Fibroblast of villous mesenchyme (primary cell): Measurements from ENCODE around the gene ZEB2. TPM values are rescaled to one million over a fixed set of nuclear protein-coding genes. Genes with fewer than 3 reads are reported as not detected.

Experiments
- DNase-seq: peaks from one replicate; pipeline ENCODE4 v3.0.0-alpha.2; 2010; ENCODE audit warnings: low read depth
- H3K4me3 ChIP-seq: 2 replicates; pipeline ENCODE4 v1.5.1; 2011; ENCODE audit warnings: low read depth, mild to moderate bottlenecking, low read length
- total RNA-seq: library from RNA; depleted of rRNA; stranded (reverse); fragments of >200 nt; gene quantifications from 2 replicates; pipeline ENCODE4 v1.2.3, GENCODE V29; 2012
- TF ChIP-seq, protein P1 (sequence below): IDR thresholded peaks from 2 replicates; pipeline ENCODE4 v1.5.1; 2012; ENCODE audit warnings: low read depth, mild to moderate bottlenecking, low read length; ENCODE audit not compliant: insufficient read depth

Gene ZEB2
- total RNA-seq, 1 donor, result 50.1 TPM

DNA sequence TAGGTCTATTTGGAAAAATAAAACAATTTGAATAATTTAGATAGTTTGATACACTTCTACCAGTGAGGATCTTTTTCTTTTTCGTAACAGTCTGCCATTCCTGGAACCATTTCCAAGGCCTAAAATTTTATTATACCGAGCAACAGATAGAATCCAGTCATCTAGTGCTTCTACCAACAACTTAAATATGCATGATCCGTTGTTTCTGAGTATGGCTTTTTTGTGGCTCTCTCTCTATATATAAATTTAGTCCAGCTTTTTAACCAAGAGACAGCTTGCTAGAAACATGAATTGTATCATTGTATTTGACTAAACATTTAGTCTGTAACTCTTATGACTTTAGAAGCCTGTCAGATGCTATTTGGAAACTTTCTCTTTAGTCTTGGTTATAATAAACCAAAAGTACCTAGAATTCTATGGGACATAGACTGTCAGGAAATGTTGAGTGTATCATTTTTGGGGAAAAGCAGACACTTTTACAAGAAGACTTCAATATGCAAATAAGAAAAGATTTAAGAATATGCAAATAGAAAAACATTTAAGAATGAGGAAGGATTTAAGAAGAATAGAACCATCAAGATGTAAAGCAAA lies 161.4 kb downstream of the ZEB2 start:
- TF ChIP-seq, protein P1, sequence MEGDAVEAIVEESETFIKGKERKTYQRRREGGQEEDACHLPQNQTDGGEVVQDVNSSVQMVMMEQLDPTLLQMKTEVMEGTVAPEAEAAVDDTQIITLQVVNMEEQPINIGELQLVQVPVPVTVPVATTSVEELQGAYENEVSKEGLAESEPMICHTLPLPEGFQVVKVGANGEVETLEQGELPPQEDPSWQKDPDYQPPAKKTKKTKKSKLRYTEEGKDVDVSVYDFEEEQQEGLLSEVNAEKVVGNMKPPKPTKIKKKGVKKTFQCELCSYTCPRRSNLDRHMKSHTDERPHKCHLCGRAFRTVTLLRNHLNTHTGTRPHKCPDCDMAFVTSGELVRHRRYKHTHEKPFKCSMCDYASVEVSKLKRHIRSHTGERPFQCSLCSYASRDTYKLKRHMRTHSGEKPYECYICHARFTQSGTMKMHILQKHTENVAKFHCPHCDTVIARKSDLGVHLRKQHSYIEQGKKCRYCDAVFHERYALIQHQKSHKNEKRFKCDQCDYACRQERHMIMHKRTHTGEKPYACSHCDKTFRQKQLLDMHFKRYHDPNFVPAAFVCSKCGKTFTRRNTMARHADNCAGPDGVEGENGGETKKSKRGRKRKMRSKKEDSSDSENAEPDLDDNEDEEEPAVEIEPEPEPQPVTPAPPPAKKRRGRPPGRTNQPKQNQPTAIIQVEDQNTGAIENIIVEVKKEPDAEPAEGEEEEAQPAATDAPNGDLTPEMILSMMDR, result no peak
- H3K4me3 ChIP-seq, result no peak overlapping the region
- no peak for DNase-seq

DNA sequence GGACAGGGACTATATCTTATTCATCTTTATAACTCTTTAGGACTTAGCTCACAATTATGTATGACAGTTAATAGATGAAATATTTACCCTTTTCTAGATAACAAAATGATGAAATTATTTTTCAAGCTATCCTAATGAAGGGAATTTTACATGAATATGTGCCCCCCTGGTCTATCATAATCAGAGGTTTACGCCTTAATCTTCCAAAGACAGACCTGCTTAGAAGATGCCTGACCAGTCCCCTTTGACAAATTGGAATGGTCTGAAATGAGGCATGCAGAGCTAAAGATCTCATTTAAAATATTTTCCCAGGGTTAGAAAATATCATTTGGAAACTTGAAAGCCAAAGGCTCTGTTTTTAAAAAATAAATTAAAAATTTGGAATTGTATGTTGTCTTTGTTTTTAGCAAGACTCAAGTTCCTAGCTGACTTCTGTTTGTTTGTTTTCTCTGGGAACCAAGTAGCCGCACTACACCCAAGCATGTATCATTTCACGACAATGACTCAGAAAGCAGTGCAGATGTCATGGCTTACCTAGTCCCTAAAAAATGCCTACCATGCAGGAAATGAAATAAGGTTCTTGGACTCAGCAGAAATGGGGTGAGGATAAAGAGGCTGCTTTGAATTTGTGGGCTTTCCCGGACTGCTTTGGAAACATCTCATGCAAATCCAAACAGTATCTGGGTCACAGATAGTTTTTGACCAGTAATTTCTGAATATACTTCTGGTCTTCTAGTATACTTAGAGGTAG lies 162.1 kb downstream of the ZEB2 start:
- TF ChIP-seq, protein P1, result no peak
- H3K4me3 ChIP-seq, result no peak overlapping the region

DNA sequence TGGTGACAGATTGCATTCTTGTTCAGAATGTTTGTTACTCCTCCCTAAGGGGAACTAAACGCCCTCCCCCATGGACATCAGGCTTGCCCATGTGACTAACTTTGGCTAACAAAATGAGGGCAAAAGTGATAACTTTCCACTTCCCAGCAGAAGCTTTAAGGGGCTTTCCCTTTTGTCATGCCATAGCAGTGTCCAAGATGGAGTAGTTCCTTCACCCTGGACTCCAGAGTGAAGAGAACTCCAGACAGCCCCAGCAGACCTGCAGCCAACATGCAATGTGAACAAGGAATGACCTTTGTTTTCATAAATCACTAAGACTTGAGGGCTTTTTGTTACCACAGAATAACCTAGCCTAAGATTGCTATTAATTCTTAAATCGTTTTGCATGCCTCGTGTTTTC lies 163.5 kb downstream of the ZEB2 start:
- TF ChIP-seq, protein P1, result no peak
- H3K4me3 ChIP-seq, result no peak overlapping the region
- DNase-seq, result peak; percentile 67

More for the DNA sequence above, 162.1 kb downstream of the ZEB2 start:
- DNase-seq, result peak; percentile 94

DNA sequence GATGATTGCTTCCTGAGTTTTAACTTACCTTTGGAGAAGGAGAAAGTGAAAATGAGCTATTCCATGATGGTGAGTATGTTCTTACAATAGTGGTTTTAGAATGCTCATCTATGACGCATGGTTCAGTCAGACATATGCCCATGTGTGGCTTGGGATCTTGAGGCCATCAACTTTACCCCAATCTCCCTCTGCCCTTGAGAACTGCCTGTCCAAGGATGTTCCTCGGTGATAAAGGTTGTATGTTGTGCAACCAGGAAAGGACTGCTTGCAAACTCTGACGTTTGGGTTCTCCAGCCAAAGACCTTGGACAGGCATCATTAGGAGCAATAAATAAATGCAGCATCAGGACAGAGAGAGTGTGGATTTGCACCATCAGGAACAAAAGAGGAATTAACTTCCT lies 165.0 kb downstream of the ZEB2 start:
- no peak overlapping the region for H3K4me3 ChIP-seq
- TF ChIP-seq, protein P1, result no peak
- peak; percentile 58 for DNase-seq

DNA sequence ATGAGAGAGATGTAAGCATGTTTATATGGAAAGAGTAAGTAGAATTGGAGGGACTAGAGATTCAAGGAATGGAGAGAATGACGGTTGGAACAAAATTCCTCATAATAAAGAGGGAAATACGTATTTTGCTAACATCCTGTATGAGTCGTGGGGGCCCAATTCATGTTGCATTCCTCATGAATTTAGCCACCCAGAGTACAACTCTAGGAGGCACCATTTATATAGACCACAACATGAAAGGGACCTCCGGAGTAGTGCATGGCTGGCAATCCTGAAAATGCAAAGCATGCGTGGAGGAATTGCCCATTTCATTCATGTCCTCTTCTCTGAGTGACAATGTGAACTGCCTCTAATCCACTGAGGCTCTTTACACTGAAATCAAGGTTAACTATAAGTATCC lies 168.2 kb downstream of the ZEB2 start:
- no peak for DNase-seq
- TF ChIP-seq, protein P1, result no peak
- no peak overlapping the region for H3K4me3 ChIP-seq

DNA sequence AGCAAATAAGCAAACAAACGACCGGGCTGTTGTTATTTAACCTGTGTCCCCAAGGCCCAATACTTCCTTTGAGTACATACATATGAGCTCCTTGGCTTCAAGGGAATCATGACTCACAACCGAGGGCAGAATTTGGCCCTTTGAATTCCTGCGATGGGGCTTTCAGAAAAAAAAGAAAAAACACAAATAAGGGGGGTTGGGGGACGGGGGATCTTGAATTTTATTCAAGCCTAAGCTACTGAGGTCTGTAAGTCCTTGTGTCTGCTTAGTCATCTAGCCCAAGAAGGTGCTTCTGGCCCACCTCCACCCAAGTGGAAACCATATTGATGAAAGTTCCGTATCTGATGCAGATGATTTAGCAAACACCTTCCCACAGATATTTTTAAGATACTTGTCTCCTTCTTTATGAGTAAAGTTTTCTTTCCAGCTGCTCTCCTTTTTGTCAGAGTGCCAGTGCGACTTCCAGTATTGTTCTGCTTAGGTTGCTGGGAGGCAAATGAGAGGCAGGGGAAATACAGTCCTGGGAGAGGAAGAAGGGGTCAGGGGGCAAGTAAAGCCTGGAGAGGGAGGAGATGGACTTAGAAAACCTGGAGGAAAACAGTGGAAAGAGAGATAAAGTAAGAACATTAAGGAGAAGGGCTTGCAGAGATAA lies 169.6 kb downstream of the ZEB2 start:
- TF ChIP-seq, protein P1, result no peak
- H3K4me3 ChIP-seq, result no peak overlapping the region
- DNase-seq, result no peak
